Type B pancreatic cell (in vitro differentiated cells): ENCODE measurements around the gene CRLF1. TPM values are rescaled to one million over a fixed set of nuclear protein-coding genes. Genes with fewer than 3 reads are reported as not detected.

Source experiments
- DNase-seq: peaks from one replicate; pipeline ENCODE4 v3.0.0; 2021; ENCODE audit warnings: mixed read lengths; ENCODE audit not compliant: unreplicated experiment; ENCODE audit errors: extremely low spot score
- H3K27ac Mint-ChIP-seq: 2 replicates; pipeline ENCODE4 v1.8.0; 2021; ENCODE audit warnings: mild to moderate bottlenecking, mixed read lengths
- H3K27me3 Mint-ChIP-seq: 2 replicates; pipeline ENCODE4 v1.8.0; 2021; ENCODE audit warnings: mixed read lengths
- H3K36me3 Mint-ChIP-seq: 2 replicates; pipeline ENCODE4 v1.8.0; 2021; ENCODE audit warnings: mixed read lengths
- H3K4me1 Mint-ChIP-seq: one replicate; pipeline ENCODE4 v1.8.0; 2021; ENCODE audit warnings: mixed read lengths; ENCODE audit not compliant: unreplicated experiment
- H3K4me3 Mint-ChIP-seq: 2 replicates; pipeline ENCODE4 v1.8.0; 2021; ENCODE audit warnings: mild to moderate bottlenecking, mixed read lengths
- H3K9me3 Mint-ChIP-seq: 2 replicates; pipeline ENCODE4 v1.8.0; 2021; ENCODE audit warnings: mixed read lengths
- total RNA-seq: library from RNA; stranded (reverse); gene quantifications from 2 replicates; pipeline ENCODE4 v1.2.1, GENCODE V29; 2021; ENCODE audit warnings: low replicate concordance
- TF ChIP-seq, protein P1 (sequence below): fragments of 200-600 bp; sonication (generic); conservative IDR thresholded peaks from 2 replicates; pipeline ENCODE4 v1.5.0; 2021; ENCODE audit warnings: antibody characterized with exemption, mild to moderate bottlenecking

The CRLF1 gene
- total RNA-seq, 1 donor from 2014 or later: 7.8 TPM

DNA sequence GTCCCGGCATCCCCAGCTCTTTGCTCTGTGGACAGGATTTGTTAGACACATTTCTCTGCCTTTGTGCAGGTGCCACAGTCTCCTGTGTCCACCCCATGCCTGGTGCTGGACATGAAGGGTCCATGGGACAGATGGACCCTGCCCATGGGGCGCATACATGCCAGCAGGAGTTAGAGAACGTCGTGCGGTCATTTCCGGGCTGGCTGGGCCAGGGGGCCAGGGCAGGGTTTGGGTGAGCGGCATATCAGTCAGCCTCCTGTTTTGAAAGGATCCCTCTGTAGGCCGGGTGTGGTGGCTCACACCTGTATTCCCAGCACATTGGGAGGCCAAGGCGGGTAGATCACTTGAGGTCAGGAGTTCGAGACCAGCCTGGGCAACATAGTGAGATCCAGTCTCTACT lies 41.2 kb upstream of the CRLF1 start:
- Mint-ChIP-seq H3K36me3 (peaks cover 8% of the 10 kb centered on the region), H3K27ac (no peak overlapping the region), H3K27me3 (no peaks in the 10 kb centered on the region), H3K4me1 (peaks cover 37% of the 10 kb centered on the region), H3K9me3 (no peaks in the 10 kb centered on the region), H3K4me3 (no peak overlapping the region)
- no peak for DNase-seq
- TF ChIP-seq, protein P1, sequence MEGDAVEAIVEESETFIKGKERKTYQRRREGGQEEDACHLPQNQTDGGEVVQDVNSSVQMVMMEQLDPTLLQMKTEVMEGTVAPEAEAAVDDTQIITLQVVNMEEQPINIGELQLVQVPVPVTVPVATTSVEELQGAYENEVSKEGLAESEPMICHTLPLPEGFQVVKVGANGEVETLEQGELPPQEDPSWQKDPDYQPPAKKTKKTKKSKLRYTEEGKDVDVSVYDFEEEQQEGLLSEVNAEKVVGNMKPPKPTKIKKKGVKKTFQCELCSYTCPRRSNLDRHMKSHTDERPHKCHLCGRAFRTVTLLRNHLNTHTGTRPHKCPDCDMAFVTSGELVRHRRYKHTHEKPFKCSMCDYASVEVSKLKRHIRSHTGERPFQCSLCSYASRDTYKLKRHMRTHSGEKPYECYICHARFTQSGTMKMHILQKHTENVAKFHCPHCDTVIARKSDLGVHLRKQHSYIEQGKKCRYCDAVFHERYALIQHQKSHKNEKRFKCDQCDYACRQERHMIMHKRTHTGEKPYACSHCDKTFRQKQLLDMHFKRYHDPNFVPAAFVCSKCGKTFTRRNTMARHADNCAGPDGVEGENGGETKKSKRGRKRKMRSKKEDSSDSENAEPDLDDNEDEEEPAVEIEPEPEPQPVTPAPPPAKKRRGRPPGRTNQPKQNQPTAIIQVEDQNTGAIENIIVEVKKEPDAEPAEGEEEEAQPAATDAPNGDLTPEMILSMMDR: no peak

DNA sequence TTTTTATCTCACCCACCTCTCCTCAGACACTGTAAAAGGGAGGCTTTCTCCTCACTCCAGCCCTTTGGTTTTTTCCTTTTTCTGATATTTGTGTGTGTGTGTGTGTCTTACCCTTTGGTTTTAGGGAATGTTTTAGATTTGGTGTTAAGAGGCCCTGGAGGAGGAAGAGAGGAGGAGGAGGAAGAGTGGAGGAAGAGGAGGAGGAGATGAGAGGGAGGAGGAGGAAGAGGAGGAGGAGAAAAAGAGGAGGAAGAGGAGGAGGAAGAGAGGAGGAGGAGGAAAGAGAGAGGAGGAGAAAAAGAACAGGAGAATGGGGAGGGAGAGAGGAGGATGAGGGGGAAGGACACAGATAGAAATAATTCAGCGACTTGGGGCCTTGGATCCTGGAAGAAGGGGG lies 40.8 kb upstream of the CRLF1 start:
- peaks cover 37% of the 10 kb centered on the region for H3K4me1 Mint-ChIP-seq
- no peaks in the 10 kb centered on the region for H3K9me3 Mint-ChIP-seq
- H3K4me3 Mint-ChIP-seq: no peak overlapping the region
- DNase-seq: no peak
- no peaks in the 10 kb centered on the region for H3K27me3 Mint-ChIP-seq
- TF ChIP-seq, protein P1: no peak
- H3K36me3 Mint-ChIP-seq: peaks cover 8% of the 10 kb centered on the region
- no peak overlapping the region for H3K27ac Mint-ChIP-seq

DNA sequence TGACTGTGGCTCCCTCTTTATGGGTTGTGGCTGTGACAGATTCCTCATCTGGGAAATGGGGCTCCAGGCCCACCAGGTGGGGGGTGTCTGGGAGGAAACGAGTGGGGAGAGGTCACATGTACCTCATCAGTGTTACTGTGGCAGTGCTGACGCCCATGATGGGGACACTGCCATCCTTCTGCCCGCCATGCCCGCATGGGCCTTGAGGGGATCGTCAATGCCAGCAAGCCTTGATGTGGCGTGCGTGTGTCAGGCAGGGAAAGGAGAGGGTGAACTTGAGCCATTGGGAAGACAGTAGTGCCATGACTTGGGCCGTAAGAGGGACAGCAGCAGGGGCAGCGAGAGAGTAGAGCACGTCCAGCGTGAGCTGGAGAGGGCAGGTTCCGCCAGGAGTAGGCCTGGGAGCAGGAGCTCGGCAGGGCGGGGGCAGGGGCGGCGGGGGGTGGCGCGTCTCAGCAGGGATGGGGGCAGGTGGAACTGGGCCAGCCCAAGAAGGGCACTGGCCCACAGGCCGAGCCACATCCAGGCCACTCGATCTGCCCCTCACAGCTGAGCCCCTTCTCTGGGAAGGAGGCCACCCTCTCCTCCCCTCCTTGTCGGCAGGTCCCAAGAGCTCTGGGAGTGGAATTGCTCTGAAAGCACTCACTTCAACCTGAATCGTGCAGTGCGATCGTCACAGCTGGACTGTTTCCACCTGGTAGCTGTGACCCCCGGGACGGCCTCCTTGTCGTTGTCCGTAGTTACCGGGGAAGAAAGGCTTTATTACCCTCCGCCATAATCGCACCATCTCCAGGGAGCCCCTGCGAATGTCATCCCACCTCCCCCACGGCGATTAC lies 40.2 kb upstream of the CRLF1 start:
- Mint-ChIP-seq H3K4me3 (no peak overlapping the region), H3K36me3 (peaks cover 8% of the 10 kb centered on the region), H3K9me3 (no peaks in the 10 kb centered on the region), H3K27ac (no peak overlapping the region), H3K4me1 (peaks cover 37% of the 10 kb centered on the region), H3K27me3 (no peaks in the 10 kb centered on the region)
- no peak for DNase-seq
- TF ChIP-seq, protein P1: no peak

DNA sequence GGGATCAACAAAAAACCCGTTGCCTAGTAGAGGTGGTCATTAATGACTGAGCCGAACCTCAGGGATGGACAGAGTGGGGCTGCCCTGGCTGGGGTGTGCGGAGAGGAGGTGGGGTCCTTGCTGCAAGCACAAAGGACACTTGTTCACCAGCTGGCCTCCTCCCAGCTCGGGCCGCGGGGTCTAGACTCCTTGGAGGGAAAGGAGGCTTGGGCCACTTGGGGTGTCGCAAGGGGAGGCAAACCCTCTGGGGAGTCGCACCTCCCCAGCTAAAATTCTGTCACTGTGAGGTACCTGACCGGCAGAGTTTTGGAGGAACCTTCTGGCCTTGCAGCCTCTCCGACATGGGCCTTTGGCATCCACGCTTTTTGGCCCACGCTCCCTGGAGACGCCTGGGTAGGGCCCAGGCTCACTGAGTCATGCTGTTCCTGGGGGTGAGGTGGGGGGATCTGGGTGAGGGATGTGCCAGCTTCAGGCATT lies 38.5 kb upstream of the CRLF1 start:
- Mint-ChIP-seq H3K9me3 (no peaks in the 10 kb centered on the region), H3K4me1 (peaks cover 28% of the 10 kb centered on the region), H3K4me3 (no peak overlapping the region), H3K27ac (no peak overlapping the region), H3K27me3 (no peaks in the 10 kb centered on the region), H3K36me3 (peaks cover 8% of the 10 kb centered on the region)
- DNase-seq: no peak
- TF ChIP-seq, protein P1: no peak

DNA sequence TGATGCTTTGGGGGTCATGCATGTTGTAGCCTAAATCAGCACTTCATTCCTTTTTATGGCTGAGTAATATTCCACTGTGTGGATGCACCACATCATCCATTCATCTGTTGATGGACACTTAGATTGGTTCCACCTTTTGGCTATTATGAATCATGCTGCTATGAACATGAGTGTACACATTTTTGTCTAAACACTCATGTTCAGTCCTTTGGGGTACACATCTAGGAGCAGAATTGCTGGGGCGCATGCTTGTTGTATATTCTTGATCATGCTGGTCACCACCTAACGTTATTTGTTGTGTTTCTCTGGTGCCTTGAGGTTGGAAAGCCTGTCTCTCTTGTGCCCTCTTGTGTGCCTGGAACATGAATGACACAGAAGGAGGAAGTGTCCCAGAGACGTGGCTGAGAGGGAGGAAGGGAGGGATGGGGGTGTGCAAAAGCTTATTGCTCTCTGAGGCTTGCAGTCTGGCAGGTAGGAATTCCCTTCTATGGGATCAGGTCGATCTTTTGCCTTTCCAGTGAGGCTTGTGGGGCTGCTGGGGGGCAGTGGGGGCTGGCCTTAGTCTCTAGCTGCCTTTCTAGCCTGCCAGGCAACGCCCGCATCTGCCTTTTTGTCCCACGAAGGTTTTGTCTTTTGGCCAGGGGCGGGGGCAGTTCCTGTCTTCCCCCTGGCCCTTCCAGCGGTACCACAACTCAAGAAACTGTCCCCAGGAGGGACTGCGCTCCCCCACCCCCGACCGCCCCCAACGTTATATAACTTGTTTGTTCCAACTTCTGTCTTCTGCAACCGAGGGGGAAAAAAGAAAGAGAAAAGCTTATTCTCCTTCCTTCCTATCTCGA lies 37.8 kb upstream of the CRLF1 start:
- peaks cover 26% of the 10 kb centered on the region for H3K4me1 Mint-ChIP-seq
- TF ChIP-seq, protein P1: no peak
- H3K27me3 Mint-ChIP-seq: no peaks in the 10 kb centered on the region
- no peak overlapping the region for H3K4me3 Mint-ChIP-seq
- peaks cover 8% of the 10 kb centered on the region for H3K36me3 Mint-ChIP-seq
- DNase-seq: no peak
- H3K27ac Mint-ChIP-seq: no peak overlapping the region
- H3K9me3 Mint-ChIP-seq: no peaks in the 10 kb centered on the region
